Measurements from ENCODE around the gene LAPTM5. TPM values are rescaled to one million over a fixed set of nuclear protein-coding genes. Genes with fewer than 3 reads are reported as not detected.
A peak's percentile ranks its signal among the peaks of the same experiment; 100 is the strongest.

Gene LAPTM5
- total and polyA plus RNA-seq, 10 donors = 419 to 747 (median 577) TPM

DNA sequence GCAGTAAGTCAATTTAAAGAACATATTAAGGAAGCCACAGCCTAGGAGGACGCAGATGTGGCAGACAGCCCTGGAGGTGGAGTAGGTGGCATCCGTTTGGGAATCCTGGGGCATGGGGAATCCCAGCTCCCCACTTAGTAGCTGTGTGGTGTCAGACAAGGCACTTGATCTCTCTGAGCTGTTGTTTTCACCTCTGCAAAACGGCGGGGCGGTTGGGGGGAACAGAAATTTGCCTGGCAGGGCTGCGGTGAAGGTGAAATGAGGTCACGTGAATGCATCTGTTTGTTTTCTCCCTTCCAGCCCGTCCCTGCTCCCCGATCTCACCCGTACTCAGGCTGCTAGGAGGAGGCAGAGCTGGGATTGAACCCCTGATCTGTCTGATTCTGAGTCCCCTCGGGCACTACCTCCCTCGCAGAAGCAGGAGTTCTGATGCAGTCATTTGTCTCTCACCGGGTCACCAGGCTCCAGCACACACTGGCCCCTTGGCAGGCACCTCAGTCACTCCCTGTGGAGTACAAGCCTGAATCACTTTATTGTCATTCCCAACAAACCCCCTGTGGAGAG lies 2.2 kb upstream of the LAPTM5 start:
- peaks cover 0 to 14% (median 0%) of the 10 kb centered on the region in 6 donors for H3K36me3 ChIP-seq
- 56 to 78% (median 71%) methylated on average over 13 of the region's 13 CpGs for WGBS, 5 donors
- no peaks in the 10 kb centered on the region for H3K27me3 ChIP-seq (replicated peaks in 1 of 7)
- peaks cover 52 to 89% (median 82%) of the 10 kb centered on the region in 6 donors for H3K4me1 ChIP-seq
- H3K27ac ChIP-seq = peak overlapping the region in 7 of 8 donors; percentile 23 to 99 (median 65)
- intact Hi-C loops (cut with DNase I; ENCODE audit: low total_unique reads) = no loop called here
- H3K4me3 ChIP-seq = peak overlapping the region in 1 of 8 donors; percentile 41
- TF ChIP-seq POLR2A (IDR thresholded peaks at IDR 0.05) (no peak), POLR2AphosphoS5 (IDR thresholded peaks at IDR 0.05) (peak in 1 of 3 donors; percentile 20)
- H3K9me3 ChIP-seq = no peaks in the 10 kb centered on the region
- peak; percentile 87 for DNase-seq

DNA sequence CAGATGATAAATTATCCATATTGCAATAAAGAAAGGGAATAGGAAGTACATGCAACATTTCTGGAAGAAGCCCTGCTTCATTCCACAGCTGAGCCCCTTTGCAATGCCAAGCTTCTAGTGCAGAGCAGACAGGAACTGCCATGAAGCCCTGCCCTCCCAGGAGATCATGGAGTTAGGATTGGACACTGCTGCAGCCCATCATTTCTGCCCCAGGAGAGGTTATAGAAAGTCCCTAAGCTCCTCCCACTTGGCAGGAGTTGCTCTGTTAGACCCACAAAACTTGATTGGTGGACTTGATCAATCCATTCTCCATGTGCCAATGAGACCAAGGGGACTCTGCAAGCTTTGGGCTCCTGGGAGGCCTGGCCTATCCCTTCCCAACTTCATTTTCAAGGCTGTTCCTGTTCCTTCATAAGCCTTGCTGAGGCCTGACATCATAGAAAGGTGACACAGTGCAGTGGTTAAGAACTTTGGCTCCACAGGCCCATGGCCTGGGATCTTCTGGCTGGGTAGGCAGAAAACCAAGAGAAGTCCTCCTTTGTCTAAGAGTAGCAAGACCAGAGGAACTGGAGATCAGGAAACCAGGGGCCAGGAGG lies 1.3 kb upstream of the LAPTM5 start:
- no peak for TF ChIP-seq POLR2AphosphoS5 (IDR thresholded peaks at IDR 0.05)
- no peak for TF ChIP-seq POLR2A (IDR thresholded peaks at IDR 0.05)
- TF ChIP-seq, protein P1, sequence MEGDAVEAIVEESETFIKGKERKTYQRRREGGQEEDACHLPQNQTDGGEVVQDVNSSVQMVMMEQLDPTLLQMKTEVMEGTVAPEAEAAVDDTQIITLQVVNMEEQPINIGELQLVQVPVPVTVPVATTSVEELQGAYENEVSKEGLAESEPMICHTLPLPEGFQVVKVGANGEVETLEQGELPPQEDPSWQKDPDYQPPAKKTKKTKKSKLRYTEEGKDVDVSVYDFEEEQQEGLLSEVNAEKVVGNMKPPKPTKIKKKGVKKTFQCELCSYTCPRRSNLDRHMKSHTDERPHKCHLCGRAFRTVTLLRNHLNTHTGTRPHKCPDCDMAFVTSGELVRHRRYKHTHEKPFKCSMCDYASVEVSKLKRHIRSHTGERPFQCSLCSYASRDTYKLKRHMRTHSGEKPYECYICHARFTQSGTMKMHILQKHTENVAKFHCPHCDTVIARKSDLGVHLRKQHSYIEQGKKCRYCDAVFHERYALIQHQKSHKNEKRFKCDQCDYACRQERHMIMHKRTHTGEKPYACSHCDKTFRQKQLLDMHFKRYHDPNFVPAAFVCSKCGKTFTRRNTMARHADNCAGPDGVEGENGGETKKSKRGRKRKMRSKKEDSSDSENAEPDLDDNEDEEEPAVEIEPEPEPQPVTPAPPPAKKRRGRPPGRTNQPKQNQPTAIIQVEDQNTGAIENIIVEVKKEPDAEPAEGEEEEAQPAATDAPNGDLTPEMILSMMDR (IDR thresholded peaks at IDR 0.05 in 8 of 11, conservative IDR thresholded peaks at IDR 0.05 in 3 of 11) = no peak
- peaks cover 0 to 14% (median 0%) of the 10 kb centered on the region in 6 donors for H3K36me3 ChIP-seq
- intact Hi-C loops (cut with DNase I; ENCODE audit: low total_unique reads) = no loop called here
- no peak for DNase-seq
- peak overlapping the region in 1 of 8 donors; percentile 80 for H3K4me3 ChIP-seq
- H3K4me1 ChIP-seq = peaks cover 56 to 97% (median 91%) of the 10 kb centered on the region in 6 donors
- H3K27ac ChIP-seq = peak overlapping the region in 5 of 8 donors; percentile 7 to 99 (median 99)
- H3K27me3 ChIP-seq (replicated peaks in 1 of 7) = no peaks in the 10 kb centered on the region
- H3K9me3 ChIP-seq = no peaks in the 10 kb centered on the region

DNA sequence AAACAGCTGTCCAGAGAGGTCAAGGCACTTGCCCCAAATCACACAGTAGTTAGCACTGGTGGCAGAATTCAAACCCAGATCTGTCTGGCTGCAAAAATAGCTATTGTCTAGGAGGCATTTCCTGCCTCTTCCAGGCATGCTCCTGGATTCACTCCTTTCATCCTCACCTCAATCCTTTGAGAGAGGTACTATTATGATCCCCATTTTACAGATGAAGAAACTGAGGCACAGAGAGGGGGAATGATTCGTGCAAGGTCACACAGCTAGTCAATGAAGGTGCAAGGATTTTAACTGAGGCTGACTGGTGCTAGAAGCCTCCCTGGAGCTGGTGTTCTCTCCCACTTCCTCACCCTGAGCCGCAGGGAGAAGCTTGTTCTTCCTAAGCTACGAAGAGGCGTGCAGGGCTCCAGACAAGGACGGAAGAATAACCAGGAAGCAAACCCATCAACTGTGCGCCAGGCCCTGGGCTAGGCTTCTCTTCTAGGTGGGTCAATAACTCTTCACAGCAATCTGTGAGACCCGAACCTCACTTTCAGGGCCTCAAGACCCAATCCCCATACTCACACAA lies 631 bp upstream of the LAPTM5 start:
- TF ChIP-seq, protein P1 (IDR thresholded peaks at IDR 0.05 in 8 of 11, conservative IDR thresholded peaks at IDR 0.05 in 3 of 11) = peak in 1 of 11 experiments; percentile 35
- no peak for TF ChIP-seq POLR2A (IDR thresholded peaks at IDR 0.05)
- no peak for DNase-seq
- Histone ChIP-seq H3K4me3 (peak overlapping the region; percentile 42 to 80 (median 72)), H3K9me3 (no peaks in the 10 kb centered on the region), H3K27me3 (replicated peaks in 1 of 7) (no peaks in the 10 kb centered on the region), H3K27ac (peak overlapping the region; percentile 88 to 99 (median 96)), H3K36me3 (peaks cover 0 to 15% (median 0%) of the 10 kb centered on the region in 6 donors), H3K4me1 (peaks cover 60 to 97% (median 92%) of the 10 kb centered on the region in 6 donors)
- 40 to 61% (median 49%) methylated on average over 7 of the region's 7 CpGs for WGBS, 5 donors
- intact Hi-C loops (cut with DNase I; ENCODE audit: low total_unique reads) = no loop called here

DNA sequence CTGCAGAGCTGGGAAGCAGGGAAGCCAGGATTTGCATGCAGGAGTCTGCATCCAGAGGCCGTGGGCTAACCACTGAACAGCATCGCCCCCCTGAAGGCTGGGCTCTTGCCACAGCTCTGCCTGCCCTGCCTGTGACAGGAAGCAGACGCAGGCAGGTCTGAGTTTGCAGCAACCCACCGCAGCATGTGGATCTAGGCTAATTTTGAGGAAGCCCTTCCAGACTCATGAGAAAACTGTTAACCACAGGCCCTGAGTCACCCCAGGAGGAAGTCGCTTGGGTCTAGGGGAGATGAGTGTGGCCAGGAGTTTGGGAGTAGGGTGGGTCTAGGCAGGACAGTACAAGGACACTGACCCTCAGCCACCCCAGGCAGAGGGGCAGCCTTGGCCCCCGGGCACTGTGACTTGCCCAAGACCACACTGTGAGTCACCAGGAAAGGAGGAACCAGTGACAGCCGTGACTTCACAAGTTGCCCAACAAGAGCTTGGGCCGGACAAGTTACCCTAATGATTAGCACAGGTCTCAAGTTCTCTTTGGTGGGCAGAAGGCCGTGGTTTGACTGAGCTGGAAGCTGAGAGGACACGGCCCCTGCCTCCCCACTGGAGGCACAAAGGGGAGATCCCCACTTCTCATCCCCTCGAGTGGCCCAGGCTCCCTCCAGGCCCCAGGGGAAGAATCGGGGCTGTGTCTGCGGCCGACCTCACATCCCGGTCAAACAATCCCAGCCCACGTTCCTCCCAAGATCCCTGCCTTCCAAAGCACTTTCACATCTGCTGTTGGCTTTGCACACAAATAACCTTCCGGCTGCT lies 826 bp downstream of the LAPTM5 start:
- intact Hi-C loops (cut with DNase I; ENCODE audit: low total_unique reads) = no loop called here
- Histone ChIP-seq H3K27me3 (replicated peaks in 1 of 7) (no peaks in the 10 kb centered on the region), H3K4me3 (peak overlapping the region; percentile 42 to 80 (median 72)), H3K27ac (peak overlapping the region; percentile 88 to 99 (median 96)), H3K36me3 (peaks cover 0 to 30% (median 3%) of the 10 kb centered on the region in 6 donors), H3K9me3 (no peaks in the 10 kb centered on the region), H3K4me1 (peaks cover 64 to 97% (median 92%) of the 10 kb centered on the region in 6 donors)
- peak; percentile 88 to 98 (median 94) for TF ChIP-seq POLR2AphosphoS5 (IDR thresholded peaks at IDR 0.05)
- TF ChIP-seq, protein P1 (IDR thresholded peaks at IDR 0.05 in 8 of 11, conservative IDR thresholded peaks at IDR 0.05 in 3 of 11) = peak in 2 of 11 experiments; percentile 9 to 34
- peak in 2 of 3 donors; percentile 55 to 72 for TF ChIP-seq POLR2A (IDR thresholded peaks at IDR 0.05)
- peak; percentile 94 for DNase-seq
- 2 to 14% (median 8%) methylated on average over 16 to 17 of the region's 17 CpGs for WGBS, 5 donors

All from spleen (tissue), 11 donors.